GM12801 (cell line): ENCODE results near the gene ZNF385B.

Experiments
- CTCF ChIP-seq: IDR thresholded peaks from one replicate; pipeline ENCODE4 v1.5.1; 2011; ENCODE audit warnings: control low read depth; ENCODE audit not compliant: insufficient read length; ENCODE audit errors: extremely low read depth

The ZNF385B gene

GRCh38 chr2:179891237-179891636, 29.8 kb upstream of the ZNF385B start:
- no peak for TF ChIP-seq CTCF

- no peak for TF ChIP-seq CTCF
Measured at GRCh38 chr2:179890666-179891065, 29.3 kb upstream of the ZNF385B start.

DNA sequence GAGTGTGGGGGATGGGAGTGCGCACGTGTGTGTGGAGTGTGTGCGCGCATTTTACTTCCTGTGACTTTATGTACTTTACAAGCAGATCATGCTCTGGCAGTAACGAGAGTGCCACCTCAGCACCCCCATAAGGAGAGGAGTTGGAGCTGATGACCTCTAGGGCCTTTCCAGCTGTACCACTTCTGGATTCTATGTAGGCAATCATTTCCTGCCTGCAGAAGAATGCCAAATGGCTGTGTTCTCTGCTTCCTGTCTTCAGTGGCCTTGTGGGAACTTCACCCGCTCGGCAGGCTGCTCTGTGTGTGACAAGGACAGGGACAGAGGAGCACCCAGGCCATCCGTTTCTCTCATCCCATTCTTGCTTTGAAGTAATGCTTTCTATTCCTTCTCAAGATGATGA, 22.8 kb upstream of the ZNF385B start:
- TF ChIP-seq CTCF: no peak

DNA sequence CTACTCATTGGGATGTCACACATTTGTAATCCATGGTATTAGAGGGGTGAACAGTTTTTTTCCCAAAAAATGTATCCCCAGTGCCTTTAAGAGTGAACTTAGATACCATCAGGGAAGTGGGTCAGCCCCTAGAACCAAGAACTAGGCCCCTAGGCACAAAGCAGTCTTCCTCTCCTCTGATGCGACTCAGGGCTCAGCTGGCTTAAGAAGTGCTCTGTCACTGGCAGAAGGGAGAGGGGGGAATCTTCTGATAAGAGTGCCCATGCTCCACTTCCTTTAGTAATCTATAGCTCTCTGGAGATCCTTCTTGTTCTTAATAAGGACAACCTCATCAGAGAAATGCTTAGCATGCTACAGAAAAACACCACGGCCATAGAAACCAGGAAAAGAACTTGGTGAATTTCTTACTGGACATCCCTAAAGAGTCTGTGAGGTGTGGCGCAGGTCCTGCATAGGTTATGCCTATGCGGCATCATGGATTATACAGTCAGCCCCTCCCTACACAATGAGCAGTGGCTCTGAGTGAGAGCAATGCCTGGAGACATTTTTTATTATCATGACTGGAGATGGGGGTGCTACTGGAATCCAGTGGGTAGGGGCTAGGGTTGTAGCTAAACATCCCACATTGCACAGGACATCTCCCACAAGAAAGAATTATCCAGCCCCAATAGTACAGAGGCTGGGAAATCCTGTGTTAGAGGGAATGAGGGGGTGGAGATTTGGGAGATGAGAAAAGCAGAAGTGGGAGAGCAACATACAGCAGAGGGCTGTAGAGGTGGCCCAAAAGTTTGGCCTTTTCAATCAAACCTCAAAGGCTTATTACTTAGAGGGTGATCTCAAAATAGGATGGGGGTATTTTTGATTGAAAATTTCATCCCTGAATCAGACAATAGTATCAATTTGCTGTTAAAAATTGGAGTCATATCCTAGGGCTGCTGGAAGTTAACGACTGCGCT, 21.7 kb upstream of the ZNF385B start:
- TF ChIP-seq CTCF: no peak

DNA sequence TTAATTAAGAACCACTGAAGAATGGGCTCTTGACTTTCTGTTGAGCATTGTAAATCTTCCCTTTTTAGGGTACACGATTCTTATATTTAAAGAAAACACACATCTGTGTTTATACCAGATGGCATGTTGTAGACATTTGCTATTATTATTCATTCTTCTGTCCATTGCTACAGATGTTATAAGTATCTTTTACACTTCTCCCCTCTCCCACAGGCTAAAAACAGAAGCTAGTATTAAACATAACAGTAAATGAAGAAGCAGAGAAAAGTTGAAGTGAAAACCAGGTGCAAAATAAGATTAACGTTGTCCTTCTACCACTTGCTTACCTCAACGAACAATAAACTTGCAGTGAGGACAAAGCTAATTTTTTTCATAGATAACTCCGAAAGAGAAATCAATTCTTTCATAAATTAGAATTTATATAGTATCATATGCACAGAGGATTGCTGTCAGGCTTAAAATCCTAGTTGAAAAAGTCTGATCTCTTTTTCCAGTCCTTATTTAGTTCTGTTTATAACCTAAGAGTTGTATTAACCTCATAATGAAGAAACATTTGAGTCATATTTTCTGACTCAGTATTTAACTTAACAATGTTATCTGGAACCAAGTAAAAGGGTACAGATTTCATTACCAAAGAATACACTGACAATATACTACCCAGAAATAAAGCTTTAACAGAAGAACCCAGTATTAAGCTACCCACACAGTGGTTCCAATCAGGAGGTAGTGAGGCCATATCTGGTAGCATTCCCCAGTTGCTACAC, 16.4 kb upstream of the ZNF385B start:
- no peak for TF ChIP-seq CTCF

- TF ChIP-seq CTCF: no peak
Measured at GRCh38 chr2:179876266-179876665, 14.9 kb upstream of the ZNF385B start.

GRCh38 chr2:179875864-179876263, 14.5 kb upstream of the ZNF385B start:
- no peak for TF ChIP-seq CTCF
